Common myeloid progenitor, CD34-positive (primary cell): Measurements from ENCODE around the gene TTLL10. TPM values are rescaled to one million over a fixed set of nuclear protein-coding genes. Genes with fewer than 3 reads are reported as not detected.
A peak's percentile ranks its signal among the peaks of the same experiment; 100 is the strongest.

Experiments
- CTCF ChIA-PET: fragments of 350-600 bp; sonication (Branson Sonifier 250); formaldehyde crosslinking; loops from one replicate; lab custom pipeline; 2021; ENCODE audit warnings: antibody characterized with exemption; lab: Charles Lee
- POLR2A ChIA-PET: fragments of 350-600 bp; sonication (Branson Sonifier 250); formaldehyde crosslinking; loops from one replicate; lab custom pipeline; 2021; ENCODE audit warnings: antibody characterized with exemption; lab: Charles Lee
- DNase-seq, 3 donors: peaks; one replicate each; pipeline versions ENCODE4 v3.0.0 to v3.0.0-alpha.2; 2013
- H3K27ac ChIP-seq, 2 experiments: 1 replicate in 1 of 2; 2 replicates in 1 of 2; pipeline ENCODE4 v1.7.0; 2013; ENCODE audit warnings: inconsistent platforms in 2 of 2, low read length in 2 of 2, mild to moderate bottlenecking in 2 of 2, low read depth in 1 of 2, moderate library complexity in 1 of 2; ENCODE audit not compliant: severe bottlenecking in 2 of 2, insufficient read depth in 1 of 2, poor library complexity in 1 of 2
- H3K27me3 ChIP-seq, 5 experiments: replicated peaks in 2 of 5; 1 replicate in 3 of 5; 2 replicates in 2 of 5; pipeline versions ENCODE4 v1.6.1 to v1.7.0; 2013; ENCODE audit warnings: low read length in 4 of 5, mild to moderate bottlenecking in 2 of 5, moderate library complexity in 2 of 5, inconsistent platforms in 1 of 5; ENCODE audit not compliant: insufficient read depth in 5 of 5, control insufficient read depth in 4 of 5
- H3K36me3 ChIP-seq, 4 experiments: 1 replicate in 2 of 4; 2 replicates in 2 of 4; pipeline versions ENCODE4 v1.6.1 to v1.7.0; 2013; ENCODE audit warnings: low read length in 3 of 4, control low read depth in 1 of 4, mild to moderate bottlenecking in 1 of 4; ENCODE audit not compliant: control insufficient read depth in 4 of 4, insufficient read depth in 4 of 4
- H3K4me1 ChIP-seq, 4 experiments: 1 replicate in 3 of 4; 2 replicates in 1 of 4; pipeline versions ENCODE4 v1.6.1 to v1.7.1; 2013; ENCODE audit warnings: low read length in 3 of 4, mild to moderate bottlenecking in 3 of 4, control low read depth in 1 of 4, inconsistent platforms in 1 of 4, moderate library complexity in 1 of 4; ENCODE audit not compliant: control insufficient read depth in 4 of 4, insufficient read depth in 4 of 4; ENCODE audit errors: control extremely low read depth in 1 of 4
- H3K4me3 ChIP-seq, 7 experiments: 1 replicate in 4 of 7; 2 replicates in 3 of 7; pipeline versions ENCODE4 v1.5.1 to v1.7.0; 2013; ENCODE audit warnings: mild to moderate bottlenecking in 7 of 7, low read length in 6 of 7, moderate library complexity in 6 of 7, inconsistent platforms in 2 of 7, low read depth in 2 of 7, control low read depth in 1 of 7; ENCODE audit not compliant: insufficient read depth in 4 of 7, control insufficient read depth in 1 of 7; ENCODE audit errors: extremely low read depth in 1 of 7
- H3K9me3 ChIP-seq, 5 experiments: 1 replicate in 4 of 5; 2 replicates in 1 of 5; pipeline versions ENCODE4 v1.6.1 to v1.7.1; 2013; ENCODE audit warnings: low read length in 4 of 5, mild to moderate bottlenecking in 2 of 5, inconsistent platforms in 1 of 5, low read depth in 1 of 5, moderate library complexity in 1 of 5; ENCODE audit not compliant: control insufficient read depth in 4 of 5, insufficient read depth in 2 of 5; ENCODE audit errors: control extremely low read depth in 1 of 5
- WGBS: methylation state at CpG from one replicate; pipeline ENCODE4 v1.1.5; 2013; ENCODE audit not compliant: insufficient coverage; 5-methylcytosine and 5-hydroxymethylcytosine counted together
- polyA plus RNA-seq: library from polyadenylated mRNA; unstranded; fragments of 120-200 nt; gene quantifications from one replicate; pipeline ENCODE4 v1.2.1, GENCODE V29; 2013

TTLL10 gene, protein sequence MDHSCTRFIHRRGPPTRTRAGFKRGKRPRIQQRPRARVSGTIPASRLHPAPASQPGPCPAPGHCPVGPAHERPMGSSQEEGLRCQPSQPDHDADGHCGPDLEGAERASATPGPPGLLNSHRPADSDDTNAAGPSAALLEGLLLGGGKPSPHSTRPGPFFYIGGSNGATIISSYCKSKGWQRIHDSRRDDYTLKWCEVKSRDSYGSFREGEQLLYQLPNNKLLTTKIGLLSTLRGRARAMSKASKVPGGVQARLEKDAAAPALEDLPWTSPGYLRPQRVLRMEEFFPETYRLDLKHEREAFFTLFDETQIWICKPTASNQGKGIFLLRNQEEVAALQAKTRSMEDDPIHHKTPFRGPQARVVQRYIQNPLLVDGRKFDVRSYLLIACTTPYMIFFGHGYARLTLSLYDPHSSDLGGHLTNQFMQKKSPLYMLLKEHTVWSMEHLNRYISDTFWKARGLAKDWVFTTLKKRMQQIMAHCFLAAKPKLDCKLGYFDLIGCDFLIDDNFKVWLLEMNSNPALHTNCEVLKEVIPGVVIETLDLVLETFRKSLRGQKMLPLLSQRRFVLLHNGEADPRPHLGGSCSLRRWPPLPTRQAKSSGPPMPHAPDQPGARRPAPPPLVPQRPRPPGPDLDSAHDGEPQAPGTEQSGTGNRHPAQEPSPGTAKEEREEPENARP
- 2.9 TPM for polyA plus RNA-seq

DNA sequence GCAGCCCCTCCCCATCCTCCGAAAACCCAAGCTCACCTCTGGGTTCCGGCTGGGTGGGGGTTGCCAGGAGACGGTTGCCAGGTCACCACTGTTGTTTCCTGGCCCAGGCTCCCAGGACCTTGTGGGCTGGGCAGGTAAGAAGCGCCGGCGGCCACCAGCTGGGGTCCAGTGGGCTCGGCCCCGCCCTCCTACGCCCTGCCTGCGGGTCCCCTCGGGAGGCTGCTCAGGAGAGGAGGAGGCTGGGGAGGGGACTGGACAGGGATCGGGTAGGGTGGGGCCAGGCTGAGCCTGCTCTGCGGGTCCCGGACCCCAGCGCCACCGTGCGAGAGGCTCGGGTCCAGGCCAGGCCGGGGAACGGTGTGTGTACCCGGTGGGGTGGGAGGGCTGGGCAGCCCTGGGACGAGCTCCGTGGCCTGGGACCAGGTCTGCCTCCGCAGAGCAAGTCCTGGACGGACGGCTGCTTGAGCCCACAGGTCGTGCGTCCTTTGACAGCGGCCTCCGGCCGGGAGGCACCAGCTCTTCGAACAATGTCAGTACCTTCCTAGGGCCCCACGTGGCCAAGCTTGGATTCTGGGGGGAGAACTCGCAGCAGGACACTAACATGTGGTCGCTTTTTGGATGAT, at the start of gene TTLL10:
TTLL10 (plus strand) TSS at position 88 of the 623 bp plus-strand sequence. CDS start 5,336 bp downstream, outside the sequence.
- ChIA-PET POLR2A (interaction anchor here (1.2 to 1.9 kb wide), 3 partner anchors 9 to 110 kb away, joined by 4 to 7 read pairs (median 5); no protein-coding TSS in a partner anchor), CTCF (interaction anchor here (1.0 to 1.6 kb wide), 5 partner anchors 20 to 57 kb away, joined by 3 to 12 read pairs (median 3); partner anchors contain the start of gene TNFRSF18)
- no peak within 1 kb of the TSS for H3K27ac ChIP-seq
- peak within 1 kb of the TSS in 6 of 7 experiments; percentile 0 to 58 (median 32) for H3K4me3 ChIP-seq
- peak; percentile 32 to 80 (median 74) for DNase-seq
- H3K4me1 ChIP-seq = peaks cover 0 to 45% (median 28%) of the 10 kb centered on the region in 4 experiments
- no peaks in the 10 kb centered on the region for H3K36me3 ChIP-seq
- WGBS = 8% methylated on average over 30 of the region's 35 CpGs
- H3K9me3 ChIP-seq = peaks cover 0 to 3% (median 0%) of the 10 kb centered on the region in 5 experiments
- peaks cover 0 to 50% (median 6%) of the 10 kb centered on the region in 5 experiments for H3K27me3 ChIP-seq

DNA sequence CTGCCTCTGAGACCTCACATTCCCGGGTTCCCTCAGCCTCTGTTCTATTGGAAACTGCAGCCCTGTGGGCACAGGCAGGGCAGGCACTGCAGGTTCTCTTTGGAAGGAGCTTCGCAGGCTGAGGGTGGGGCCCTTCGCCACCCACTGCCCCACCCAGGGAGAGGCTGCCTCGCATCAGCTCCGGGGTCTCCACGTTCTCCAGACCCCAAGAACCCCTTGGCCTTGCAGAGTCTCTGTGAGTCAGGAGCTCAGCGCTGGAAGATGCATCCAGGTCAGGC, 49.2 kb upstream of the TTLL10 start:
- Histone ChIP-seq H3K27me3 (peaks cover 0 to 7% (median 0%) of the 10 kb centered on the region in 5 experiments), H3K27ac (no peak overlapping the region), H3K36me3 (no peaks in the 10 kb centered on the region), H3K9me3 (peaks cover 0 to 5% (median 0%) of the 10 kb centered on the region in 5 experiments), H3K4me1 (peaks cover 0 to 20% (median 11%) of the 10 kb centered on the region in 4 experiments), H3K4me3 (no peak overlapping the region)
- no peak for DNase-seq
- POLR2A ChIA-PET = no interaction called here
- WGBS = 95% methylated on average over 7 of the region's 7 CpGs
- CTCF ChIA-PET = interaction anchor here (0.6 to 6.6 kb wide), 7 partner anchors 12 to 127 kb away, joined by 3 to 60 read pairs (median 4); partner anchors contain the start of genes B3GALT6 and SDF4

DNA sequence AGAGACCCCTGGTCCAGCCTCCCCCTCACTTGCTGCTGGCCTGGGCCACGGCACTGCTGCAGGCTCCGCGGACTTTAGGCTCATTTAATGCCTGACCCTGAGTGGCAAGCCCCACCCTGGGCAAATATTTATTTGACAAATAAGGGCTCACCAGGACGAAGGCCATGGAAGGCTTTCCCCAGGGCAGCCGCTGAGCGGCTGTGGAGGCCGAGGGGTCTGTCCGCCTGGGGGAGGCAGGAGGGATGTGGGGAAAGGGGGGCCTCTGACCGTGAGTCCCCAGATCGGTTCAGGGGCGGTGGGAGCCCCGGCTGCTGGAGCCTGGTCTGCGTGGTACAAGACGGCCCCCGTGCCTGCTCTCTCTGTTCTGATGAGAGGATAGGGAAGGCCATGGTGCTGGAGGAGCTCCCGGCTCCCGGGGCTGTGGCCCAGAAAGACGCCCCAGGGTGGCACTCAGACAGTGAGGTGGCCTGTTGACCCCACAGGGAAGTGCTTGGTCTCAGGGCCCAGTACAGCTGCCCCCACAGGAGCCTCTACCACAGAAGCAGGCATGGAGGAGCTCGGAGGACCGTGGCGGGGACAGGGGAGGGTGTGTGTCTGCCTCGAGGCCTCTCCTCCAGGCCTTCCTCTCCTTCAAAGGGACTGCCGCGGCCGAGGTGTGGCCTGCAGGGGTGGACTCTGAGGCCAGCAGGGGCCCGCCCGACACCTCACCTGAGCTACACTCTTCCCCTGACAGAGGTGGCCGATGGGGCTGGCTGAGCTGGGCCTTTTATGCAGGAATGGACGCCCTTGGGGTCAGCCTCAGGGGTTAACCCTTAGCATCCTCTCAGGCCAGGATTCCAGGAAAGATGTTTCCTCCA, 48.7 kb upstream of the TTLL10 start:
- no peak for DNase-seq
- H3K27me3 ChIP-seq = peaks cover 0 to 6% (median 0%) of the 10 kb centered on the region in 5 experiments
- H3K9me3 ChIP-seq = peaks cover 0 to 5% (median 0%) of the 10 kb centered on the region in 5 experiments
- H3K36me3 ChIP-seq = no peaks in the 10 kb centered on the region
- H3K27ac ChIP-seq = no peak overlapping the region
- peaks cover 0 to 20% (median 11%) of the 10 kb centered on the region in 4 experiments for H3K4me1 ChIP-seq
- CTCF ChIA-PET = interaction anchor here (0.7 to 6.6 kb wide), 6 partner anchors 11 to 126 kb away, joined by 3 to 60 read pairs (median 4); partner anchors contain the start of genes B3GALT6 and SDF4
- POLR2A ChIA-PET = no interaction called here
- no peak overlapping the region for H3K4me3 ChIP-seq
- 97% methylated on average over 20 of the region's 29 CpGs for WGBS

DNA sequence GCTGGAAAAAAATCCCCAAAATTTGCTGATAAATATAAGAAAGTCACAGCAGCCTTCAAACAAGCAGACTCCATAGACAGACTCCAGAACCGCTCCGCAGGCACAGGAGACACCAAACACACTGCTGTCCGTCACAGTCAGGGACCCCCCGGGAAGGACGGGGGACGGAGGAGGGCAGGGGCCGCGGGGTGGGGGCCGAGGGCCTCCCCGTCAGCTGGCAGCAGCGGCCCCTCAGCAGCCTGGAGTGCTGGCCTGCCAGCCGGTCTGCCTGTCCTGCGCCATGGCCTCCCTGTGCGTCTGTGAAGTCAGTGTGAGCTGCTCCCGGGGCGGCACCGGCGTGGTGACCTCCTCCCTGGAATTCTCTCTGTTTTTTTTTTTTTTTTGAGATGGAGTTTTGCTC, 47.7 kb upstream of the TTLL10 start:
- H3K27me3 ChIP-seq = peaks cover 0 to 6% (median 0%) of the 10 kb centered on the region in 5 experiments
- CTCF ChIA-PET = interaction anchor here (0.7 kb wide), 1 partner anchor 93 kb away, joined by 3 read pairs; no protein-coding TSS in a partner anchor
- WGBS = 95% methylated on average over 17 of the region's 18 CpGs

DNA sequence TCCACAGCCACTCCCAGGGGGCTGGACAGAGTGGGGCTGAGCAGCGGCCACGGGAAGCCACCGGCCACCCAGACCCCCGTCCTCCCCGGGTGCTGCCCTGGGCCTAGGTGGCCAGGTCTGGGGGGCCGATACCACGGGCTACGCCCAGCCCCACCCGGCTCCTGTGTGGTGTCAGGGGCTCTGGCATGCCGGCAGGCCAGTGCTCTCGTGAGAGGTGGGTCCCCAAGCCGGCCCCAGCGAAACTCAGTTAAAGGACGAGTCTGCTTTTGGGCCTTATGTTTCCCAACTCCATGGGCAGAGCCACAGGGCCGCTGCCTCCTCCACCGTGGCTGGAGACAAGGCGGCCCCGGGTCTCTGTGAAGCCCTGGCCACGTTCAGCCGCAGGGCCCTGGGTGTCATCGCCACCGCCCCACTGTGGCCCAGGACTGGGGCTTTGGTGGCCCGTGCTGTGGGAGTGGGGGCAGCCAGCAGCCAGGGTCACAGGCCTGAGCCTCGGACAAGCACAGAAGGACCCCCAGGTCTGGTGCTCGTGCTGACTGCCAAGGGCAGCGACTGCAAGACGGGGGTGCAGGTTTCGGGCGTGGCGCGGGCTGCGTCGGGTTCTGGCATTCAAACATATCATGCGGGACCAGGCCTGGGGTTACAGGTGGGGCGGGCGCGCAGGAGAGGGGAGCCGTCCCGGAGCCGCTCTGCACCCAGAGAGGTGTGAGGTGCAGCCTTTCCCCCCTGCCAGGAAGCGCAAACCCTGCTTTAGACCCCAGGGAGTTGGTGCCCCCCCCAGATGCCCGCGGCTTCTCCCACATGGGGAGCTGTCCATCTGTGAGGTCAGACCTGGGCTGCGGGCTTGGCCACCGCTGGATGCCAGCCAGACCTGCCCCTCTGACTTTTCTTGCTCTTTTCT, 45.9 kb upstream of the TTLL10 start:
- no peaks in the 10 kb centered on the region for H3K36me3 ChIP-seq
- WGBS = 94% methylated on average over 34 of the region's 45 CpGs
- peaks cover 0 to 5% (median 0%) of the 10 kb centered on the region in 5 experiments for H3K9me3 ChIP-seq
- no peak for DNase-seq
- H3K27ac ChIP-seq = no peak overlapping the region
- no peak overlapping the region for H3K4me3 ChIP-seq
- ChIA-PET CTCF (no interaction called here), POLR2A (no interaction called here)
- H3K27me3 ChIP-seq = peaks cover 0 to 4% (median 0%) of the 10 kb centered on the region in 5 experiments
- peaks cover 0 to 9% (median 2%) of the 10 kb centered on the region in 4 experiments for H3K4me1 ChIP-seq

More for the DNA sequence above, 47.7 kb upstream of the TTLL10 start:
- peaks cover 0 to 20% (median 11%) of the 10 kb centered on the region in 4 experiments for H3K4me1 ChIP-seq
- POLR2A ChIA-PET = no interaction called here
- no peak overlapping the region for H3K27ac ChIP-seq
- no peaks in the 10 kb centered on the region for H3K36me3 ChIP-seq
- no peak for DNase-seq
- peaks cover 0 to 5% (median 0%) of the 10 kb centered on the region in 5 experiments for H3K9me3 ChIP-seq
- H3K4me3 ChIP-seq = no peak overlapping the region
